ENCODE measurements around the gene MACROD1.
"Not testable (repeated sequence)": the region's sequence is repeated elsewhere in the genome, so short reads cannot be mapped to it uniquely, and the experiment has no call there.

MACROD1 gene

DNA sequence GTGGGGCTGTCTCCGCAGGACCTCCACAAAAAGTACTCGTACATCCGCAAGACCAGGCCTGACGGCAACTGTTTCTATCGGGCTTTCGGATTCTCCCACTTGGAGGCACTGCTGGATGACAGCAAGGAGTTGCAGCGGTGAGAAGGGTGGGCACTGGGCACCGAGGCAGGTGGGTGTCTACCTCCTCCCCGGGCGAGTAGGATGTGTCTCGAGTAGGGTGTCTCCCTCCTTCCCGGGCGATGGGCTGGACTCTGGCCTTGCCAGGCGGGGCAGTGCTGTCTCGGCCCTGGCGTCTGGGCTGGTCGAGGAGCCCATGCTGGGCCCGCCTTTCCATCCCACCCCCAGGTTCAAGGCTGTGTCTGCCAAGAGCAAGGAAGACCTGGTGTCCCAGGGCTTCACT, 169.4 kb downstream of the MACROD1 start:
- no peak for DNase-seq (ENCODE audit: low read depth)

DNA sequence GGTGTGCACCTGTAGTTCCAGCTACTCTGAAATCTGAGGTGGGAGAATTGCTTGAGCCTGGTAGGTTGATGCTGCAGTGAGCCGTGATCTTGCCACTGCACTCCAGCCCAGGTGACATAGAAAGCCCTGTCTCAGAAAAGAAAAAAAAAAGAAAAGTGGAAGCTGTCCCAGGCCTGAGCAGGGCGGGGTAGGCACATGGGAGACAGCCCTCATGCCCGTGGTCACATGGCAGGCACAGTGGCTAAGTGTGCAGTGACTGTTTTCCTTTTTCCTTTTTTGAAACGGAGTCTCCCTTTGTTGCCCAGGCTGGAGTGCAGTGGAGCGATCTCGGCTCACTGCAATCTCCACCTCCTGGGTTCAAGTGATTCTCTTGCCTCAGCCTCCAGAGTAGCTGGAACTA, 171.9 kb downstream of the MACROD1 start:
- no peak for DNase-seq (ENCODE audit: low read depth)

DNA sequence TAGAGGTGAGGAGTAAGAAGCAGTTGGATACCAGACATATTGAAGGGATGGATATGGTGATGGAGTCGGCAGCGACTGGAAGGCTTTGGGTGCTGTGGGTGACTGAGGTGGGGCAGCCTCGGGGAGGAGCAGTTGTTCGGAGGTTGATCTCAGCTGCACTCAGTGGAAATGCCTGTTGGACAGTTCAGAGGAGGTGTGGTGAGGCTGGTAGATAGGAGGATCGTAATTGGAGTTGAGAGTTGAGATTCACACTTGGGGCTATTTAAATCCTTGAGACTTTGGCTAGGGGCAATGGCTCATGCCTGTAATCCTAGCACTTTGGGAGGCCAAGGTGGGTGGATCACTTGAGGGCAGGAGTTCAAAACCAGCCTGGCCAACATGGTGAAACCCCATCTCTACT, 172.8 kb downstream of the MACROD1 start:
- DNase-seq (ENCODE audit: low read depth) = no peak

DNA sequence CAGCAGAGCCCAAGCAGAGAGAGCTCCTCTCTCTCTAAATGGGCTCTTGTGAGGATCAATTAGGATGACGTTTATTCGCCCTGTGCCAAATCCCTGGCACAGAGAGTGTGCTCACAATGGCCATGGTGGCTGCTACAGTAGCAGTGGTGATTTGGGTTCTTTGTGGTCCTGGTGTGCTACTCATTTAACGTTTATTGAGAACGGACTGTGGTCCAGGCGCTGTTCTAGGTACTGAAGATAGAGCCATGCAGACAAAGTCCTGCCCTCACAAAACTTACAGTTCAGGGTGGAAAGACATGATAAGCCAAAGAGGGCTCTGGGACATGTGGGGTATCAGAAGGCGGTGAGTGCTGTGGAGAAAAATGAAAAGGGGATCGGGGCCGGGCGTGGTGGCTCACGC, 174.4 kb downstream of the MACROD1 start:
- DNase-seq (ENCODE audit: low read depth) = no peak

DNA sequence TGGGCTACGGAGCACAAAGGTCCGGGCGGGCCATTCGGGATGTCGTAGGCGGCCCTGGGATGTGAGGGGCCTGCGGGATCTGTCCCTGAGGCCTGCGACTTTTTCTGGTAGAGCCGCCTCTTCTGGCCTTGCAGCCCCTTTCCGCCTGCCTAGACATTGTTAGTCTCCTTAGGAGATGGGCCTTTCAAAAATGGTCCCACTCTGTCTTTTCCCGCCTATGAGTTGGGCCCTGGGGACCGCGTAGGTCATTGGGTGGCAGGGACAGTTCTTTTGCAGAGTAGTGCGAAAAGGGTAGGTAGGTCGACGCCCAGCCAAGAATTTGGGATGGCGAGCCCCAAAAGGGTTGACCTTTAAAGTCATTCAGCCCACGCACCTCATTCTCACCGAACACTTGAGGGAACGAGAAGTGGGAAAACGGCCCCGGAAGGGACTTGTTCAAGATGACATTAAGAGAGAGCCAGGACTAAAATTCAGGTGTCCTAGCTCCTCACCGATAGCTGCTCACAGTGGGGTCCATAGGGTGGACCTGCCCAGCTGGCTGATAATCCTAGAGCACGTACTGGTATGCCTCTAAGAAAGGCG, 178.9 kb downstream of the MACROD1 start:
- no peak for DNase-seq (ENCODE audit: low read depth)

DNA sequence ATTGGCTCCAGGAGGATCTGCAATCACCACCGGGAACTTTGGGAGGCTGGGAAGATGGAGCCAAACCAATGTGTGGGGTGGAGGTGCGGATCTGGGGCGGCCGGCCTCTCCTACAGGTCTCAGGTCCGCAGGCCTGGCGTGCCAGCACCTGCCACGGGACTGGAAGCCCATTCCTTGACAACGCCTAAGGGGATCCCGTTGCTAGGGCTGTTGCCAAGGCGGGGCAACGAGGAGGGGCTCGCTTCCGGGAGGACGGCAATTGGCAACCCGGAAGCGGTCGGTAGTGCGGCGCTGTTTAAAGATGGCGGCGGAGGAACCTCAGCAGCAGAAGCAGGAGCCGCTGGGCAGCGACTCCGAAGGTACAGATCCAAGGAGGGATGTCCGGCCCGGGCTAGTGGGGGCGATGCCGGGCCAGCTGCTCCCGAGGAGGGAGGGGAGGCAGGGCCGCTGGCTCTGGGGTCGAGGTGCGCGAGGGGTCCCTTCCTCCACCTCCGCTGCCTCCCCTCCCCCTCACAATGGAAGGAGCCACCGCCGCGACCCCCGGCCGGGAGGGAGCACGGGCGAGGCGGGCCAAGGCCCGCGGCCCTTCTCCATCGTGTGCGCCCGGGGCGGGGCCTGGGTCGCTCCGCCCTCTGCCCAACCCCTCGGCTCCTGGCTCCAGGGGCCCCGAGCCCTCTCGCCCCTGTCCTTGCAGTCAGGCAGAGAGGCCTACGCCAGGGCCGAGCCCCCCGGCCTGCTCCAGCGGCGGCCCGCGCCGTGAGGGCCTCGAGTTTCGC, 179.6 kb downstream of the MACROD1 start, which contains the start of gene OTUB1:
Gene OTUB1, plus strand, starts transcription at position 283 of the 776 bp plus-strand sequence. Its CDS starts 19 bp downstream, at position 302.
- DNase-seq (ENCODE audit: low read depth) = peak; percentile 78

DNA sequence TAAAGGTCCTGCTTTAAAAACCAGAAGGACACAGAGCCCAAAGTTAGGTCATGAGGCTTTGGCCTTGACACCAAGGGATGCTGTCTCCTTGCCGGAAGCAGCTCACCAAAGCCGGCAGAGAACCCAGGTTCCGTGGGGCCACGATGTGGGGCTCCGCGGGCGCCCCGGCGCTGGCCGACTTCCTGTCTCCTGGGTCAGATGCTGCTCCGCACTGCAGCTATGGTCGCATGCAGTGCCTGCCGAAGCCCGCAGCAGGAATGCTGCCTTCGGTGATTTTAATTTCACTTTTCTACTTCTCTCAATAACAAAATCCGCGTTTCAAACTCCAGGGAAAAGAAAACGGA, 180.1 kb downstream of the MACROD1 start:
- no peak for DNase-seq (ENCODE audit: low read depth)

DNA sequence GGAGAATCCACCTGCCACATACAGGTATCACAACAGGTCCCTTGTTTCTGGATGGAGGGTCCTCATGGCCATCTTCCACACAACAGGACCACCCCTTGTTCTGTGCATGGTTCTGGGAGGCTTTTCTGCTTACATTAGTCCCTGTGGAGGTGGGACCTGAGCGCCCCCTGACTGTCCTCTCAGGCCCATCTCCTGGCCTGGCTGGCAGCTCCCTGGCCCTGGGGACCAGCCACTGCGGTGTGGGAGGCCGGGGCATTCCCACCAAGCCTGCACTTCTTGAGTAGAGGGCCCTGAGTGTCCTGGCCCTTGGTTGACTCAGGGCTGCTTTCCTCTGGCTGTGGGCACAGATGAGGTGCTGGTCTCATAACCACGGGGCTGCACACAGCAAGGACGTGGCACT, 186.5 kb downstream of the MACROD1 start:
- DNase-seq (ENCODE audit: low read depth) = no peak

DNA sequence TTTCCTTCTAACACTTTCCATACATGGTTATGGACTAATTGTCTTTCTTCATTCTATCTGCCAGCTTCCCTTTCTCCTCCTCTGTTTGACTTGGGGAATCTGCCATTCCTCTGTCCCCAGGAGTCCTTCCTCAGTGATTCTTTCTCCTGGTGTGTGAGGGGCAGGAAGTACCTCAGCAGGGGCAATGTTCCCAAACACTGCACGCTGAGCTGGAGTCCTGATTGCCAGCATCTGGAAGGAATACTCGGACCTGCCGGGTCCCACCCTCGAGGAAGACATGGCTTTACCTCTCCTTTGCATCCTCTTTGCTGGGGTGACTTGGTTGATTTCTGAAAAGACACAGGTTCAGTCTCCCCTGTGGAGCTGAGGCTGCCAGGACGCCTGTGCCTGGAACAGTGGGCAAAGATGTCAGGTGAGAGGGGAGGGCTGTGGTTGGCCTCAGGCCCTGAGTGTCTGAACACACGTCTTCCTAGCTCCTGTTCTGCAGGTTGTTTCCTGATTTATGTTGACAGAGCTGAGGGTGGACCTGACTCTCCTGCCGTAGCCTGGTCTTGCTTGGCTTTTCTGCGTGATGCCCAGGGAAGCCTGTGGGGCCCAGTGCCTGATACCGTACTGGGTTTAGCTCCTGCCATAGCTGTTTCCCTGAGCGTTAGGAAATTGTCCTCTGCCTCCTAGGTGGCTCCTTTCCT, 187.2 kb downstream of the MACROD1 start:
- no peak for DNase-seq (ENCODE audit: low read depth)

DNA sequence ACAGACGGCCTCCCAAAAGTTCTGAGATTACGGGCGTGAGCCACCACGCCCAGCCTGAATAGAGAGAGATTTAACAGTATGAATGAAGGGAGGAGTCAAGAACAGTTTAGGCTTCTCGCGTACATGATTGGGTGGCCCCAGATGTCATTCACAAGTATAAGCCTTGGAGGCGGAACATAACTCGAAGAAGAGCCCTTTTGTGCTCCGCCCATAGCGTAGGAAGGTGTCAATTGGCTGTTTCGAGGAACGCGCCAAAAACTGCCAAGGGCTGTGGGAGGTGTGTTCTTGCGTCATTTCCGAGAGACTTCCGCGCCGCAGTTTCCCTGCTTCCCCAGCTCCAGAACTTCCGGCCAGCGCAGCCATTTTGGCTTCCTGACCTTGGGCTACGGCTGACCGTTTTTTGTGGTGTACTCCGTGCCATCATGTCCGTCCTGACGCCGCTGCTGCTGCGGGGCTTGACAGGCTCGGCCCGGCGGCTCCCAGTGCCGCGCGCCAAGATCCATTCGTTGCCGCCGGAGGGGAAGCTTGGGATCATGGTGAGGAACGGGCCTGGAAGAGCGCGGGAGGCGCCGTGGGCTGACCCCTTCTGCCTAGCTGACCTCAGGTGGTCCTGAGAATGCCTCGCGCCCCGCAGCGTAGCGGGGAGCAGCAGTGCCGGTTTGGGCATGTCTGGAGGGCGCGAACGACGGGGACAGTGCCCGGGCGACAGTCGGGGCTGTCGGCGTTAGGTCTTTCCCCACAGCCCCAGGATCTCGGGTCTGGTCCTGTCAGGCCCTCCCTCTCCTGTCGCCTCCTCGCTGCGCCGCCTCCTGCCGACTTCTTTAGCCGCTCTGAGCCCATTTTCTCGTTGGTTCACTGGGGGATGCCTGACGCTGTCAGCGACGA, 191.4 kb downstream of the MACROD1 start, which contains the start of gene COX8A:
Gene COX8A, plus strand, starts transcription at position 362 of the 885 bp plus-strand sequence. Its CDS starts 61 bp downstream, at position 423.
- DNase-seq (ENCODE audit: low read depth) = peak; percentile 100

DNA sequence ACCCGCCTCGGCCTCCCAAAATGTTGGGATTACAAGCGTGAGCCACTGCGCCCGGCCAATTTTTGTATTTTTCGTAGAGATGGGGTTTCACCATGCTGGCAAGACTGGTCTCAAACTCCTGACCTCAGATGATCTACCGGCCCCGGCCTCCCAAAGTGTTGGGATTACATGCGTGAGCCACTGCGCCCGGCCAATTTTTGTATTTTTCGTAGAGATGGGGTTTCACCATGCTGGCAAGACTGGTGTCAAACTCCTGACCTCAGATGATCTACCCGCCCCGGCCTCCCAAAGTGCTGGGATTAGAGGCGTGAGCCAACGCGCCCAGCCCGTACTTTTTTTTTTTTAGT, 192.0 kb downstream of the MACROD1 start:
- not testable (repeated sequence) for DNase-seq (ENCODE audit: low read depth)

DNA sequence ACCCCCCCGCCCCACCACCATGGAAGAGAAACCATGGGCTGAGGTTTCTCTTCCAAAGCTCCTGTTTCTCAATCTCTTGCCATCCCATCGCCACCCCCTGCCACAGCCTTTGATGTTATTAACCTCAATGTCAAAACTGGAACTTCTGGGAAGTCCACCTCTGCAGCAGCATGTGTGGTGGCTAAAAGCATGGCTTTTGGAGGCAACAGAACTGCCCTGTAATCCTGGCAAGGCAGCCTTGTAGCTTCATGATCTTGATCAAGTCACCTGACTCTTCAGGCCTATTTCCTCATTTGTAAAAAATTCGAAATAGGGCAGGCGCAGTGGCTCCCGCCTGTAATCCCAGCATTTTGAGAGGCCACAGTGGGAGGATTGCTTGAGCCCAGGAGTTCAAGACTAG, 195.0 kb downstream of the MACROD1 start:
- DNase-seq (ENCODE audit: low read depth) = no peak

DNA sequence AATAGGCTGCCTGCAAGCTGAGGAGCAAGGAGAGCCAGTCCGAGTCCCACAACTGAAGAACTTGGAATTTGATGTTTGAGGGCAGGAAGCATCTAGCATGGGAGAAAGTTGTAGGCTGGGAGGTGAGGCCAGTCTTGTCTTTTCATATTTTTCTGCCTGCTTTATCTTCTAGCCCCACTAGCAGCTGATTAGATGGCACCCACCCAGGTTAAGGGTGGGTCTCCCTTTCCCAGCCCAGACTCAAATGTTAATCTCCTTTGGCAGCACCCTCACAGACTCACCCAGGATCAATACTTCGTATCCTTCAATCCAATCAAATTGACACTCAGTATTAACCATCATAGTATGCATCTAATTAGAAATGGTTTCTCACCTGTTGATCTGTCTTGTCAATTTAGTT, 196.5 kb downstream of the MACROD1 start:
- no peak for DNase-seq (ENCODE audit: low read depth)

DNA sequence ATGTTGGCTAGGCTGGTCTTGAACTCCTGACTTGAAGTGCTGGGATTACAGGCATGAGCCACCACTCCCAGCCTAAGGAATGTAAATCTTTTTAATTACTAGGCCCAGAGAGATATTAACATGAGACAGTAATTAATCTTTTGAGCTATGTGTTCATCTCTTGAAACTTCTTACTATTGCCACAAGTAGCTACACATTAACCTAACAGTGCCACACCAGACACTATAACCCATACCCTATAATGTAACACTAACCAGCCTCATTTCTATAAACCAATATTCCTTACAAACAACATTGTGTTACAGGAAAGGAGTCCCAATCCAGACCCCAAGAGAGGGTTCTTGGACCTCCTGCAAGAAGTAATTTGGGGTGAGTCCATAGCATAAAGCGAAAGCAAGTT, 199.5 kb downstream of the MACROD1 start:
- no peak for DNase-seq (ENCODE audit: low read depth)

DNA sequence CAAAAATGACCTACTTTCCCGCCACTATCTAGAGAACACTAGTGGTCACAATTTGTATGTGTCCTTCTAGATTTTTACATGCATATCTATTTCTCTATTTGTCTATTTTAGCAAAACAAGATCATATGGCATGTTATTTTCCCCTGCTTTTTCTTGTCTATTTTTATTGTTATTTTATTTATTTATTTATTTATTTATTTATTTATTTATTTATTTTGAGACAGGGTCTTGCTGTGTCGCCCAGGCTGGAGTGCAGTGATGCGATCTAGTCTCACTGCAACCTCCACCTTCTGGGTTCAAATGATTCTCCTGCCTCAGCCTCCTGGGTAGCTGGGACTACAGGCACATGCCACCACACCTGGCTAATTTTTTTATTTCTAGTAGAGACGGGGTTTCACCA, 202.0 kb downstream of the MACROD1 start:
- not testable (repeated sequence) for DNase-seq (ENCODE audit: low read depth)

DNA sequence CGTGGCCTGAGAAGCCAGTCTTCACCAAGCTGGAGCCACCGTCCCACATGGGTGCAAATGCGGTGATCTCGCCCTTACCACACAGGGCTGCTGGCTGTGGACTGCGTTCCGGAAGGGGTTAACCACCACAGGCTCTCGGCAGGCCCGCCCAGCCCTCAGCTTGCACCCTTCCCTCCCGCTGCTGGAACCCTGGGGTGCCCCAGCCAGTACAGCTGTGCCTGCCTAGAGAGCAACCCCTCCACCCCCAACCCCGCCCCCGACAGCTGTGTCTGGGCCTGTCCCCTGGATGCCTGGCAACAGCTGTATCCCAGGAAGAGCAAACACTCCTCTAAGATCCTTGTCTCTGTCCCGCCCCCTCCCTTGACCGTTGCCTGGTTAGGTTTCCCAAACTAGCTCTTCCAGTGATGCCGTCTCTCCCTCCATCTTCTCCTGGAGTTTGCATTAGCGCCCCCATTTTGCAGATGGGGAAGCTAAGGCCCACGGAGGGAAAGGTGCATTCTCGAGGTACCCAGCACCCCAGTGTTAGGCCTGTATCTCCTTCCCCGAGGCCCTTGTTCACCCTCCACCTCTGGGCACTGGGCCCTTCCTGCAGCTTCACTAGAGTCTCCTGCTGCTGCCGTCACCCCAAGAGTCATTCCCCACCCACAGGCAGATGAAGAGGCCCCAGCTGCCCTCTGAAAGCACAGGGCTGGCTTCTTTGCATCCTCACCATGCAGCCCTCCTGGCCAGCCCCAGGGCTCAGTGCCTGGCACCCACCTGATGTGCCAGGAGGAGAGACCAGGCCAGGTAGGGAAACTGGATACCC, 204.1 kb downstream of the MACROD1 start:
- no peak for DNase-seq (ENCODE audit: low read depth)

DNA sequence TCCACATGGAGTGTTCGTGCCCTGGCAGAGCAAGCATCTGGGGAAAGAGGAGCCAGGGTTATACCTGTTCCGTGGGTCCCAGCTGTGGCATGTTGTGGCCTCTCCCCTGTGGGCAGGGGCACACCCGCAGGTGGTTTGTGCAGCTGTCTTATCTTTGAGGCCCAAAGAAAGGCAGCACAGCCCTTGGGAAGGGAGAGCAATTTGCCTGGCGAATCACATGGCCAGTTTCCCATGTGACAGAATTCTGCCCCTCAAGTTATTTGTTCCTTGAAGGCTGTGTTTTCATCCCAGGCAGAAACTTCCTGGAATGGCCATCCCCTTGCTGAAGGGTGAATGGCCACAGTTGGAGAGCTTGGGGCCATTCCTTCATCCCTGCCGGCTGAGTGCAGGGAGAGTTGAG, 207.9 kb downstream of the MACROD1 start:
- DNase-seq (ENCODE audit: low read depth) = no peak

DNA sequence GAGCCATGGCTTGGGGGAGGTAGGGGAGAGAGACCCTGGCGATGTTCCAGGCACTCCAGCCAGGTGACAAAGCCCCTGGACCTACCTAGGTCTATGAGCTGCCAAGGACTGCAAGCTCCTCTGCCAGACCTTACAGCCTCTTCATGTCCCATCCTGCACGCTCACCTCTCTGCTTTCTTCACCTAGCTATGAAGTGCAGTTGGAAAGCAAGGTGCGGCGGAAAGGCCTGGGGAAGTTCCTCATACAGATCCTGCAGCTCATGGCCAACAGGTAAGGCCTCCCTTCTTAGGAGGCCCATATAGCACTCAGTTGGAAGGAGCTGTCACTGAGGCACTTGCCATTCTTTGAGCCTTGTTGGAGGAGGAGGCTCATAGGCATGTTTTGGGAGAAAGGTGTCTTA, 213.3 kb downstream of the MACROD1 start:
- no peak for DNase-seq (ENCODE audit: low read depth)

DNA sequence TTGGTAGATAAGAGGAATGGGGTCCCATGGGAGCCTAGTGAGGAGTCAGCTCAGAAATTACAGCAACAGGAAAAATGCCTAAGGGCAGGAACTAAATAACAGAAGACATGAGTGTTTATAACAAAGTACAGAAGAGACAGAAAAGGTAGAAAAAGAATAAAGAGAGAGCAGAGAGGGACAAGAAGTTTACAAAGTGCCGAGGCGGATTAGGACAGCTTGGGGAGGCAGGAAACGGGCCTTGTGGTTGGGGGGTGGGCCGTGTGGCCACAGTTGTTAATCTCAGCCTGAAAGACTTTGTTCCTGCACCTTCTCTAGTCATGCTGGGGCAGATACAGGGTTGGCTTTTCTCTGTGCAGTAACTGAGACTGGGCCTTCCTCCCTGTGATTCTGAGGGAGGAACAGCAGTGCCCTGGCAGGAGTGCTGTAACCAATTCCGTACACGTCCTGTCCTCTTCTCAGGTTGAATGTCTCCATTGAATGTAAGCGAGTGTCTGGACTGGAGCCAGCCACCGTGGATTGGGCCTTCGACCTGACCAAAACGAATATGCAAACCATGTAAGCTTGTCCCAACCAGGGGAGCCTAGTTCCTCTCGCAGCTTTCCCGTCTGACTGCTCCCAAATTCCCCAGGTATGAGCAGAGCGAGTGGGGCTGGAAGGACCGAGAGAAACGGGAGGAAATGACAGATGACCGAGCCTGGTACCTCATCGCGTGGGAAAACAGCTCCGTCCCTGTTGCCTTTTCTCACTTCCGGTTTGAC, 214.0 kb downstream of the MACROD1 start:
- no peak for DNase-seq (ENCODE audit: low read depth)

All from GM04504 (cell line).